Natural killer cell treated with Interleukin-12 subunit alpha and Interleukin-12 subunit beta and Interleukin-15 and Interleukin-18, amount 100 ng/mL, for 72 hours (primary cell): ENCODE results near the gene ARRDC3. TPM values are rescaled to one million over a fixed set of nuclear protein-coding genes. Genes with fewer than 3 reads are reported as not detected.
"Not testable (repeated sequence)": the region's sequence is repeated elsewhere in the genome, so short reads cannot be mapped to it uniquely, and the experiment has no call there.

Experiments
- ATAC-seq, 2 donors: fragments of 150-1000 bp; cut with Tn5 transposase in 1 of 2; sonication (Bioruptor Pico), chemical (Tn5 transposase) in 1 of 2; 2 replicates each; pipeline ENCODE4 v1.10.0; 2021
- DNase-seq: peaks from one replicate; pipeline ENCODE4 v3.0.0; 2022; ENCODE audit warnings: low spot score
- H3K27ac Mint-ChIP-seq, 2 donors: 1 replicate in 1 of 2; 2 replicates in 1 of 2; pipeline ENCODE4 v1.8.0; 2022; ENCODE audit warnings: mixed read lengths in 2 of 2, mild to moderate bottlenecking in 1 of 2, moderate library complexity in 1 of 2
- H3K27me3 Mint-ChIP-seq, 2 donors: 1 replicate in 1 of 2; 2 replicates in 1 of 2; pipeline ENCODE4 v1.8.0; 2022; ENCODE audit warnings: mixed read lengths in 2 of 2
- H3K36me3 Mint-ChIP-seq: one replicate; pipeline ENCODE4 v1.8.0; 2022; ENCODE audit warnings: mixed read lengths
- H3K4me1 Mint-ChIP-seq, 2 donors: 1 replicate in 1 of 2; 2 replicates in 1 of 2; pipeline ENCODE4 v1.8.0; 2022; ENCODE audit warnings: low read depth in 2 of 2, mixed read lengths in 2 of 2, mild to moderate bottlenecking in 1 of 2
- H3K4me3 Mint-ChIP-seq: one replicate; pipeline ENCODE4 v1.8.0; 2022; ENCODE audit warnings: mixed read lengths
- H3K9me3 Mint-ChIP-seq: 2 replicates; pipeline ENCODE4 v1.8.0; 2022; ENCODE audit warnings: mixed read lengths
- total RNA-seq, 2 donors: library from RNA; stranded (reverse); gene quantifications; one replicate each; pipeline ENCODE4 v1.2.3, GENCODE V29; 2022

ARRDC3 gene
- total RNA-seq, 2 donors from 2014 or later: 30.4 to 31.9 TPM

GRCh38 chr5:91361790-91362189, 21.3 kb downstream of the ARRDC3 start:
- Mint-ChIP-seq H3K27me3 (peaks cover 0 to 4% of the 10 kb centered on the region in 2 donors), H3K4me3 (peak overlapping the region; percentile 66), H3K36me3 (peaks cover 11% of the 10 kb centered on the region), H3K9me3 (no peaks in the 10 kb centered on the region), H3K27ac (peak overlapping the region; percentile 78 to 84), H3K4me1 (peaks cover 15% of the 10 kb centered on the region in 2 donors)
- ATAC-seq (no peak), DNase-seq (no peak)

DNA sequence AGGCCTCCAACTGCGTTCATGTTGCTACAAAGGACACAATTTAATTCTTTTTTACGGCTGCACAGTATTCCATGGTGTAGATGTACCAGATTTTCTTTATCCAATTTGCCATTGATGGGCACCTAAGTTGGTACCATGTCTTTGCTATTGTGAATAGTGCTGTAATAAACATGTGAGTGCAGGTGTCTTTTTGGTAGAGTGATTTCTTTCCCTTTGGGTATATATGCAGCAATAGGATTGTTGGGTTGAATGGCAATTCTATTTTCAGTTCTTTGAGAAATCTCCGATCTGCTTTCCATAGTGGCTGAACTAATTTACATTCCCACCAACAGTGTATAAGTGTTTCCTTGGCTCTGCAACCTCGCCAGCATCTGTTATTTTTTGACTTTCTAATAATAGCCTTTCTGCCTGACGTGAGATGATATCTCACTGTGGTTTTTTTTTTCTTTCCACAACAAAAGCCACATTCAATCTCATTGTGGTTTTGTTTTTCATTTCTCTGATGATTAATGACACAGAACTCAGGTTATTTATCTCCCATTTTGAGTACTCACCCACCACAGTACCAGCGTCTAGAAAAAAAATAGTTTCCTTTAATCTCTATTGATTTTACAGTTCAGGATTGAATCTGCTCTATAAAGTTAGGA, 21.9 kb downstream of the ARRDC3 start:
- peaks cover 11% of the 10 kb centered on the region for H3K36me3 Mint-ChIP-seq
- DNase-seq (no peak), ATAC-seq (peak; percentile 78 to 87)
- peak overlapping the region; percentile 66 for H3K4me3 Mint-ChIP-seq
- H3K27me3 Mint-ChIP-seq: peaks cover 0 to 4% of the 10 kb centered on the region in 2 donors
- H3K9me3 Mint-ChIP-seq: no peaks in the 10 kb centered on the region
- H3K4me1 Mint-ChIP-seq: peaks cover 15% of the 10 kb centered on the region in 2 donors
- peak overlapping the region; percentile 78 to 84 for H3K27ac Mint-ChIP-seq

DNA sequence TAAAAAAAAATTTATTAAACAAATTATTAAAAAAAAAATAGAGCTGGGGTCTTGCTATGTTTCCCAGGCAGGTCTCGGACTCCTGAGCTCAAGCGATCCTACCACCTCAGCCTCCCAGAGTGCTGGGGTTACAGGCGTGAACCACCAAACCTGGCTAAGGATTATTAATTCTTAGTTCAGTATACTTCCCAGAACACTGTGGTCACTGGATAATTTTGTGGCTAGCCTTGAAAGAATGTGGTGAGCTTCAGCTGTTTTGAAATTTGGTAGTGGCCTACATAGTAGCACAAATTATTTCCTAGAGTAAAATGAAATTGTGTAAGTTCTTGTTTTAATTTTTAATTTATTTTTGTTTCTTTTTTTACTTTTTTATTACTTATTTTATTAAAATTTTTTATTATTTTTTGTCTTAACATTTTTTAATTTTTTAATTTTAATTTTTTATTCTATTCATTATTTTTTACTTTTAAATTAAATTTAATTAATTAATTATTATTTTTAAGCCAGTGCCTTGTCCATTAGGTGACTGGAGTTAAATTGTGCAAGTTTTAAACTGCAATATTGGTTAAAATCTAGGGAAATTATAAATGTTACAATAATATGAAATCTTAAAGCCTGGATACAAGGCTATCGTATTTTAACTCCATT, 23.0 kb downstream of the ARRDC3 start:
- Mint-ChIP-seq H3K4me1 (peaks cover 15% of the 10 kb centered on the region in 2 donors), H3K36me3 (peaks cover 11% of the 10 kb centered on the region), H3K27ac (no peak overlapping the region), H3K4me3 (no peak overlapping the region), H3K9me3 (no peaks in the 10 kb centered on the region), H3K27me3 (peaks cover 0 to 4% of the 10 kb centered on the region in 2 donors)
- ATAC-seq (peak; percentile 56 to 72), DNase-seq (peak; percentile 67)

DNA sequence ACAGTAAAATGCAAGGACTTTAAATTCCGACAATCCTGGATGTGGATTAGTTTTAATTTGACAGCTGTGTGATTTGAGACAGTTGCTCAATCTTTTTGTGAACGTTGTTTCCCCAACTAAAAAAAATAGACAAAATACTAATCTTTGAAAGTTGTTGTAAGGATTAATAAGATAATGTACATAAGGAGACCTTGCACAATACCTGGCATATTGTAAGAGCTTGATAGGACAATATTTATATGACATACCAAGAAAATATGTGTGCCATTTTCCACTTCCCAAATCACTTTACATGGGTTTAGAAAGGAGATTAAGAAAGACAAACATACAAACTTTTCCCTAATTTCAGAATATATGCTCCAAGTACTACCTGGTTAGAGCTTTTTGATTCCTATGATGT, 25.3 kb downstream of the ARRDC3 start:
- H3K9me3 Mint-ChIP-seq: no peaks in the 10 kb centered on the region
- peaks cover 0 to 4% of the 10 kb centered on the region in 2 donors for H3K27me3 Mint-ChIP-seq
- H3K36me3 Mint-ChIP-seq: peaks cover 11% of the 10 kb centered on the region
- DNase-seq (no peak), ATAC-seq (no peak)
- H3K27ac Mint-ChIP-seq: peak overlapping the region in 1 of 2 donors; percentile 15
- H3K4me1 Mint-ChIP-seq: peaks cover 15% of the 10 kb centered on the region in 2 donors
- no peak overlapping the region for H3K4me3 Mint-ChIP-seq

DNA sequence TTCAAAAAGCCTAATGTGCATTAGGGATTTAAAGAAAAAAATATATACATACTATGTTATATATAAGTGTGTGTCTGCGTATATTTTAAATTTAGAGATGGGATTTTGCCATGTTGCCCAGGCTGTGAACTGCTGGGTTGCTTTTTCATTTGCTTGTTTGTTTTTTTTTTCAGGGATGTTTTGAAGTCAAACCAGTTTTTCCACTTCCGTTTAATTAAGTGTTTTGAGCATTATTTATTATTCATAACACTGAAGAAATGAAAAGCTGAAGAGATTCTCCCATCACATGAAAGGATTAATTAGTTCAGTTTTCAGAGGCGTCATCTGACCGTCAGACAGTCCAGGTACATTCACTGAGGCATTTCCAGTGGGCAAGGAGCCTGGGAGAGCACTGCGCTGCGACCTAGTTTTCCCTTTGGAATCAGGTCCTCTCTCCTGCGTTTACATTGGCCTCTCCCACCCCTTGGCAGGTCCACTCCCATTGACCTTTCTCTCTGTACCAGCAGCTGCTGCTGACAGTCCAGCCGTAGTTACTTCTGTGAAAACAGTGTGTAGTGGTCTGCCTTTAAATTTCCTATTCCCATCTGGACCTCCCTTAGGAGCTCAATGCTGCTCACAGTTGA, 26.0 kb downstream of the ARRDC3 start:
- peak overlapping the region in 1 of 2 donors; percentile 15 for H3K27ac Mint-ChIP-seq
- peaks cover 0 to 4% of the 10 kb centered on the region in 2 donors for H3K27me3 Mint-ChIP-seq
- DNase-seq (no peak), ATAC-seq (no peak)
- H3K36me3 Mint-ChIP-seq: peaks cover 11% of the 10 kb centered on the region
- H3K4me3 Mint-ChIP-seq: no peak overlapping the region
- H3K9me3 Mint-ChIP-seq: no peaks in the 10 kb centered on the region
- peaks cover 15% of the 10 kb centered on the region in 2 donors for H3K4me1 Mint-ChIP-seq

GRCh38 chr5:91354867-91355266, 28.2 kb downstream of the ARRDC3 start:
- not testable (repeated sequence) for H3K36me3 Mint-ChIP-seq, ATAC-seq

GRCh38 chr5:91352831-91353695, 30.1 kb downstream of the ARRDC3 start:
- ATAC-seq: no peak

More at GRCh38 chr5:91354867-91355266, 28.2 kb downstream of the ARRDC3 start:
- H3K4me1 Mint-ChIP-seq, H3K9me3 Mint-ChIP-seq, H3K4me3 Mint-ChIP-seq, DNase-seq: not testable (repeated sequence)
- H3K27me3 Mint-ChIP-seq: peaks cover 0 to 13% of the 10 kb centered on the region in 2 donors
- H3K27ac Mint-ChIP-seq: peak overlapping the region in 1 of 2 donors; percentile 58

GRCh38 chr5:91345461-91345860, 37.7 kb downstream of the ARRDC3 start:
- Mint-ChIP-seq H3K27me3 (no peaks in the 10 kb centered on the region), H3K4me1 (no peaks in the 10 kb centered on the region), H3K4me3 (no peak overlapping the region), H3K36me3 (no peaks in the 10 kb centered on the region), H3K9me3 (no peaks in the 10 kb centered on the region), H3K27ac (no peak overlapping the region)
- DNase-seq (no peak), ATAC-seq (no peak)

More at GRCh38 chr5:91352831-91353695, 30.1 kb downstream of the ARRDC3 start:
- Mint-ChIP-seq H3K4me3 (no peak overlapping the region), H3K27me3 (peaks cover 0 to 13% of the 10 kb centered on the region in 2 donors), H3K4me1 (peaks cover 0 to 4% of the 10 kb centered on the region in 2 donors), H3K9me3 (no peaks in the 10 kb centered on the region), H3K36me3 (no peaks in the 10 kb centered on the region), H3K27ac (no peak overlapping the region)
- no peak for DNase-seq

DNA sequence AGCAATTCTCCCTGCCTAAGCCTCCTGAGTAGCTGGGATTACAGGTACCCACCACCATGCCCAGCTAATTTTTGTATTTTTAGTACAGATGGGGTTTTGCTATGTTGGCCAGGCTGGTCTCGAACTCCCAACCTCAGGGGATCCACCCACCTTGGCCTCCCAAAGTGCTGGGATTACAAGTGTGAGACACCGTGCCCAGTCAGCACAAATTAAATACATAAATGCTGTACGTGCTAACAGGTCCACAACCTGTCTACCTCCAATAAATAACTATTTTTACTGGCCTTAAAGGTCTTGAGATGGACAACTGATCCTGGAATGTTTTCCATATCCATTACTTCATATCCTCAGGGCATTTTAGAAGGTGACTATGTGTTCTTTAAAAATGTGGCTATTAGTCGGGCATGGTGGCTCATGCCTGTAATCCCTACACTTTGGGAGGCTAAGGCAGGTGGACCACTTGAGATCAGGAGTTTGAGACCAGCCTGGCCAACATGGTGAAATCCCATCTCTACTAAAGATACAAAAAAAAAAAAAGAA, 38.4 kb downstream of the ARRDC3 start:
- DNase-seq, H3K9me3 Mint-ChIP-seq, H3K27ac Mint-ChIP-seq, H3K27me3 Mint-ChIP-seq, H3K36me3 Mint-ChIP-seq, H3K4me3 Mint-ChIP-seq, H3K4me1 Mint-ChIP-seq, ATAC-seq: not testable (repeated sequence)

- Mint-ChIP-seq H3K4me3 (no peak overlapping the region), H3K27ac (peak overlapping the region in 1 of 2 donors; percentile 57), H3K36me3 (no peaks in the 10 kb centered on the region), H3K4me1 (no peaks in the 10 kb centered on the region), H3K9me3 (no peaks in the 10 kb centered on the region), H3K27me3 (no peaks in the 10 kb centered on the region)
- DNase-seq (no peak), ATAC-seq (no peak)
These were observed 39.2 kb downstream of the ARRDC3 start for GRCh38 chr5:91343916-91344315.

- H3K9me3 Mint-ChIP-seq, H3K4me3 Mint-ChIP-seq, H3K4me1 Mint-ChIP-seq, H3K27me3 Mint-ChIP-seq, H3K27ac Mint-ChIP-seq, H3K36me3 Mint-ChIP-seq, DNase-seq, ATAC-seq: not testable (repeated sequence)
These were observed 40.2 kb downstream of the ARRDC3 start for GRCh38 chr5:91342931-91343330.

- no peaks in the 10 kb centered on the region for H3K36me3 Mint-ChIP-seq
- no peaks in the 10 kb centered on the region for H3K9me3 Mint-ChIP-seq
- peaks cover 0 to 2% of the 10 kb centered on the region in 2 donors for H3K4me1 Mint-ChIP-seq
- no peak overlapping the region for H3K4me3 Mint-ChIP-seq
- peaks cover 0 to 2% of the 10 kb centered on the region in 2 donors for H3K27me3 Mint-ChIP-seq
- DNase-seq (no peak), ATAC-seq (no peak)
- H3K27ac Mint-ChIP-seq: no peak overlapping the region
These were observed 42.0 kb downstream of the ARRDC3 start for GRCh38 chr5:91341154-91341553.

- Mint-ChIP-seq H3K27ac (no peak overlapping the region), H3K36me3 (no peaks in the 10 kb centered on the region), H3K9me3 (no peaks in the 10 kb centered on the region), H3K27me3 (peaks cover 0 to 2% of the 10 kb centered on the region in 2 donors), H3K4me3 (no peak overlapping the region), H3K4me1 (peaks cover 0 to 2% of the 10 kb centered on the region in 2 donors)
- no peak for ATAC-seq
- DNase-seq: no peak
These were observed 42.6 kb downstream of the ARRDC3 start for GRCh38 chr5:91340532-91340931.
